ENCODE measurements around the gene RAB36. TPM values are rescaled to one million over a fixed set of nuclear protein-coding genes. Genes with fewer than 3 reads are reported as not detected.

Gene RAB36
- total and polyA plus RNA-seq, 9 of the 15 experiments (the other 6 are each of a cell fraction or from before 2014, with no cell fraction given) = 0.04 to 0.50 (median 0.08) TPM; not detected in 3

DNA sequence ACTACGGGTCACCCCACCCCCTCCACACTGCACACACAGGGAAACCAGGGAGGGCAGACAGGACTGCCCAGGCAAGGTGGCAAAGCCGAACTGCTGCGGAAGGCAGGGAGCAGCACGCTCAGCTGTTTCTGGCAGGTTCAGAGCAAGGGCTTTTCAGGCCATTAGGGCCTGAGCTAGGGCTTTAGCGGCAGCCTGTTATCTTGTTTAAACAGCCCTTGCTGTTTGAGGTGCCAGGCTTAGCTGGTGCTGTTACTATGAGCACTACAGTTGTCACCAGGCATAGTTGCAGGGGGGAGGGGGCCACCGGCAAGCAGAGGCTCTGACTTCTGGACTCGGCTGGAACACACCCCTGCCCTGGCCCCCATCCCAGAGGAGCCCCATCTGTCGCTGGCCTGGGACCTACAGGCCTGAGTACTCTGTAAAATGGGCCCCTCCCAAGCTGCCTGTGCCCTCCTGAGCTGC, 38.3 kb upstream of the RAB36 start (continued):
- TF ChIP-seq CCAR2 (IDR thresholded peaks at IDR 0.05; ENCODE audit: low read depth, low read length) = no peak
- TF ChIP-seq XRCC3 (IDR thresholded peaks at IDR 0.05) = no peak
- TF ChIP-seq PML (IDR thresholded peaks at IDR 0.05; ENCODE audit: low read length) = peak; percentile 29; the same call in 1 of the 2 replicates
- no peak for TF ChIP-seq HDGF (IDR thresholded peaks at IDR 0.05)
- TF ChIP-seq, protein P1, sequence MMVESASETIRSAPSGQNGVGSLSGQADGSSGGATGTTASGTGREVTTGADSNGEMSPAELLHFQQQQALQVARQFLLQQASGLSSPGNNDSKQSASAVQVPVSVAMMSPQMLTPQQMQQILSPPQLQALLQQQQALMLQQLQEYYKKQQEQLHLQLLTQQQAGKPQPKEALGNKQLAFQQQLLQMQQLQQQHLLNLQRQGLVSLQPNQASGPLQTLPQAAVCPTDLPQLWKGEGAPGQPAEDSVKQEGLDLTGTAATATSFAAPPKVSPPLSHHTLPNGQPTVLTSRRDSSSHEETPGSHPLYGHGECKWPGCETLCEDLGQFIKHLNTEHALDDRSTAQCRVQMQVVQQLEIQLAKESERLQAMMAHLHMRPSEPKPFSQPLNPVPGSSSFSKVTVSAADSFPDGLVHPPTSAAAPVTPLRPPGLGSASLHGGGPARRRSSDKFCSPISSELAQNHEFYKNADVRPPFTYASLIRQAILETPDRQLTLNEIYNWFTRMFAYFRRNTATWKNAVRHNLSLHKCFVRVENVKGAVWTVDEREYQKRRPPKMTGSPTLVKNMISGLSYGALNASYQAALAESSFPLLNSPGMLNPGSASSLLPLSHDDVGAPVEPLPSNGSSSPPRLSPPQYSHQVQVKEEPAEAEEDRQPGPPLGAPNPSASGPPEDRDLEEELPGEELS (CRISPR knock-in tag; IDR thresholded peaks at IDR 0.05; ENCODE audit: borderline replicate concordance) = no peak
- no peak; the same call in 1 of the 2 replicates for TF ChIP-seq TEAD4 (IDR thresholded peaks at IDR 0.05; ENCODE audit: low read length)
- TF ChIP-seq TEAD4 (CRISPR knock-in tag; IDR thresholded peaks at IDR 0.05; ENCODE audit: borderline replicate concordance) = no peak
- TF ChIP-seq, protein P2, sequence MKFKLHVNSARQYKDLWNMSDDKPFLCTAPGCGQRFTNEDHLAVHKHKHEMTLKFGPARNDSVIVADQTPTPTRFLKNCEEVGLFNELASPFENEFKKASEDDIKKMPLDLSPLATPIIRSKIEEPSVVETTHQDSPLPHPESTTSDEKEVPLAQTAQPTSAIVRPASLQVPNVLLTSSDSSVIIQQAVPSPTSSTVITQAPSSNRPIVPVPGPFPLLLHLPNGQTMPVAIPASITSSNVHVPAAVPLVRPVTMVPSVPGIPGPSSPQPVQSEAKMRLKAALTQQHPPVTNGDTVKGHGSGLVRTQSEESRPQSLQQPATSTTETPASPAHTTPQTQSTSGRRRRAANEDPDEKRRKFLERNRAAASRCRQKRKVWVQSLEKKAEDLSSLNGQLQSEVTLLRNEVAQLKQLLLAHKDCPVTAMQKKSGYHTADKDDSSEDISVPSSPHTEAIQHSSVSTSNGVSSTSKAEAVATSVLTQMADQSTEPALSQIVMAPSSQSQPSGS (CRISPR knock-in tag; IDR thresholded peaks at IDR 0.05) = no peak
- TF ChIP-seq NFIX (CRISPR knock-in tag; IDR thresholded peaks at IDR 0.05; ENCODE audit: low read depth) = no peak
- no peak for TF ChIP-seq TEAD1 (CRISPR knock-in tag; IDR thresholded peaks at IDR 0.05)
- no peak for TF ChIP-seq PRDM10 (IDR thresholded peaks at IDR 0.05; ENCODE audit: partially characterized antibody)
- no peak for TF ChIP-seq HOMEZ (CRISPR knock-in tag; IDR thresholded peaks at IDR 0.05)
- TF ChIP-seq GABPB1 (CRISPR knock-in tag; IDR thresholded peaks at IDR 0.05) = no peak
- peak; percentile 67 for TF ChIP-seq DACH1 (IDR thresholded peaks at IDR 0.05; ENCODE audit: partially characterized antibody)
- no peak for TF ChIP-seq PHTF2 (CRISPR knock-in tag; IDR thresholded peaks at IDR 0.05)
- TF ChIP-seq PHB2 (IDR thresholded peaks at IDR 0.05; ENCODE audit: low read depth) = no peak
- no peak for TF ChIP-seq ZBED1 (IDR thresholded peaks at IDR 0.05)
- no peak for TF ChIP-seq HMG20B (CRISPR knock-in tag; IDR thresholded peaks at IDR 0.05)
- no peak for TF ChIP-seq ZC3H4 (CRISPR knock-in tag; IDR thresholded peaks at IDR 0.05; ENCODE audit: borderline replicate concordance)
- no peak for TF ChIP-seq SRF (CRISPR knock-in tag; IDR thresholded peaks at IDR 0.05)
- TF ChIP-seq, protein P3, sequence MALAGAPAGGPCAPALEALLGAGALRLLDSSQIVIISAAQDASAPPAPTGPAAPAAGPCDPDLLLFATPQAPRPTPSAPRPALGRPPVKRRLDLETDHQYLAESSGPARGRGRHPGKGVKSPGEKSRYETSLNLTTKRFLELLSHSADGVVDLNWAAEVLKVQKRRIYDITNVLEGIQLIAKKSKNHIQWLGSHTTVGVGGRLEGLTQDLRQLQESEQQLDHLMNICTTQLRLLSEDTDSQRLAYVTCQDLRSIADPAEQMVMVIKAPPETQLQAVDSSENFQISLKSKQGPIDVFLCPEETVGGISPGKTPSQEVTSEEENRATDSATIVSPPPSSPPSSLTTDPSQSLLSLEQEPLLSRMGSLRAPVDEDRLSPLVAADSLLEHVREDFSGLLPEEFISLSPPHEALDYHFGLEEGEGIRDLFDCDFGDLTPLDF (CRISPR knock-in tag; IDR thresholded peaks at IDR 0.05) = no peak

All from K562 (cell line).